Measurements from ENCODE around the gene CCDC9B.

The CCDC9B gene

GRCh38 chr15:40283615-40284300 lies 57.0 kb downstream of the CCDC9B start:
- no peak for TF ChIP-seq CTCF (IDR thresholded peaks at IDR 0.05; ENCODE audit: borderline replicate concordance, control extremely low read depth, extremely low read depth, insufficient read depth, missing control alignments)
- DNase-seq (ENCODE audit: low spot score) = no peak
- in situ Hi-C loops (cut with MboI; ENCODE audit: low sequenced_read_pairs, unreplicated experiment) = no loop called here

- no peak for TF ChIP-seq CTCF (IDR thresholded peaks at IDR 0.05; ENCODE audit: borderline replicate concordance, control extremely low read depth, extremely low read depth, insufficient read depth, missing control alignments)
- in situ Hi-C loops (cut with MboI; ENCODE audit: low sequenced_read_pairs, unreplicated experiment) = no loop called here
- DNase-seq (ENCODE audit: low spot score) = peak; percentile 75
These were observed 57.7 kb downstream of the CCDC9B start, which contains the start of gene ANKRD63 for GRCh38 chr15:40282869-40283614. TSS of gene ANKRD63 (minus strand) at chr15:40283064. CDS start at chr15:40282586, 478 bp downstream.

- in situ Hi-C loops (cut with MboI; ENCODE audit: low sequenced_read_pairs, unreplicated experiment) = no loop called here
- peak; percentile 78 for DNase-seq (ENCODE audit: low spot score)
- TF ChIP-seq CTCF (IDR thresholded peaks at IDR 0.05; ENCODE audit: borderline replicate concordance, control extremely low read depth, extremely low read depth, insufficient read depth, missing control alignments) = peak; percentile 66
These were observed 58.4 kb downstream of the CCDC9B start for GRCh38 chr15:40282147-40282868.

GRCh38 chr15:40281801-40282146 lies 59.0 kb downstream of the CCDC9B start:
- DNase-seq (ENCODE audit: low spot score) = no peak
- in situ Hi-C loops (cut with MboI; ENCODE audit: low sequenced_read_pairs, unreplicated experiment) = no loop called here

More at GRCh38 chr15:40281801-40282146, 59.0 kb downstream of the CCDC9B start:
- no peak for TF ChIP-seq CTCF (IDR thresholded peaks at IDR 0.05; ENCODE audit: borderline replicate concordance, control extremely low read depth, extremely low read depth, insufficient read depth, missing control alignments)
